GM06990 (cell line): ENCODE measurements around the gene RIN3.

Experiments
- DNase-seq: peaks from one replicate; pipeline ENCODE4 v3.0.0-alpha.2; 2011; ENCODE audit not compliant: insufficient read length; ENCODE audit errors: extremely low read depth
- H3K27me3 ChIP-seq: replicated peaks from 2 replicates; pipeline ENCODE4 v1.6.0; 2011; ENCODE audit warnings: low read length; ENCODE audit not compliant: control insufficient read depth, insufficient read depth
- H3K36me3 ChIP-seq: 2 replicates; pipeline ENCODE4 v1.5.1; 2011; ENCODE audit warnings: low read length; ENCODE audit not compliant: control insufficient read depth, insufficient read depth
- H3K4me3 ChIP-seq: replicated peaks from 2 replicates; pipeline ENCODE4 v1.5.1; 2011; ENCODE audit warnings: low read depth, mild to moderate bottlenecking, control low read depth, low read length
- CTCF ChIP-seq: IDR thresholded peaks from 2 replicates; pipeline ENCODE4 v1.5.1; 2011; ENCODE audit warnings: low read length, control low read depth, mild to moderate bottlenecking, inconsistent platforms; ENCODE audit not compliant: insufficient read depth, poor library complexity, severe bottlenecking

RIN3 gene

GRCh38 chr14:92514844-92515514 lies 1.4 kb downstream of the RIN3 start:
- DNase-seq, result no peak
- no peaks in the 10 kb centered on the region for H3K27me3 ChIP-seq
- H3K36me3 ChIP-seq, result no peaks in the 10 kb centered on the region
- TF ChIP-seq CTCF, result no peak
- peak overlapping the region; percentile 80 for H3K4me3 ChIP-seq

- no peak for DNase-seq
- TF ChIP-seq CTCF, result no peak
- Histone ChIP-seq H3K4me3 (no peak overlapping the region), H3K36me3 (no peaks in the 10 kb centered on the region), H3K27me3 (no peaks in the 10 kb centered on the region)
These were observed 2.2 kb downstream of the RIN3 start for GRCh38 chr14:92515546-92516343.

- Histone ChIP-seq H3K27me3 (no peaks in the 10 kb centered on the region), H3K4me3 (no peak overlapping the region), H3K36me3 (no peaks in the 10 kb centered on the region)
- no peak for DNase-seq
- TF ChIP-seq CTCF, result no peak
These were observed 2.9 kb downstream of the RIN3 start for GRCh38 chr14:92516344-92516965.

GRCh38 chr14:92516966-92517506 lies 3.5 kb downstream of the RIN3 start:
- Histone ChIP-seq H3K27me3 (no peaks in the 10 kb centered on the region), H3K4me3 (no peak overlapping the region), H3K36me3 (no peaks in the 10 kb centered on the region)
- no peak for TF ChIP-seq CTCF
- no peak for DNase-seq

- no peaks in the 10 kb centered on the region for H3K36me3 ChIP-seq
- no peak for TF ChIP-seq CTCF
- DNase-seq, result no peak
- no peak overlapping the region for H3K4me3 ChIP-seq
- H3K27me3 ChIP-seq, result no peaks in the 10 kb centered on the region
These were observed 4.2 kb downstream of the RIN3 start for GRCh38 chr14:92517761-92518160.
